Neutrophil (primary cell): ENCODE measurements around the gene RSBN1L.

Source experiments
- H3K27ac ChIP-seq: fragments of 200-600 bp; sonication (generic); 2 replicates; pipeline ENCODE4 v1.5.1; 2016; ENCODE audit warnings: mild to moderate bottlenecking, moderate library complexity
- H3K27me3 ChIP-seq: fragments of 200-600 bp; sonication (generic); 2 replicates; pipeline ENCODE4 v1.6.0; 2016; ENCODE audit warnings: mild to moderate bottlenecking
- H3K36me3 ChIP-seq: fragments of 200-600 bp; sonication (generic); 2 replicates; pipeline ENCODE4 v1.5.1; 2017
- H3K4me1 ChIP-seq, 2 experiments: fragments of 200-600 bp in 1 of 2; sonication (generic) in 1 of 2; 1 replicate in 1 of 2; 2 replicates in 1 of 2; pipeline versions ENCODE4 v1.5.1 to v1.6.1; 2013 to 2016; ENCODE audit warnings: low read depth in 1 of 2, low read length in 1 of 2, mild to moderate bottlenecking in 1 of 2, moderate library complexity in 1 of 2; ENCODE audit not compliant: control insufficient read depth in 1 of 2, insufficient read depth in 1 of 2
- H3K4me3 ChIP-seq, 2 experiments: fragments of 200-600 bp in 1 of 2; sonication (generic) in 1 of 2; 1 replicate in 1 of 2; 2 replicates in 1 of 2; pipeline ENCODE4 v1.5.1; 2013 to 2016; ENCODE audit warnings: low read depth in 1 of 2, low read length in 1 of 2, mild to moderate bottlenecking in 1 of 2, moderate library complexity in 1 of 2
- H3K9me3 ChIP-seq: fragments of 200-600 bp; sonication (generic); 2 replicates; pipeline ENCODE4 v1.5.1; 2016
- TF ChIP-seq, protein P1 (sequence below): fragments of 200-600 bp; sonication (generic); IDR thresholded peaks from 2 replicates; pipeline ENCODE4 v1.5.1; 2016; ENCODE audit warnings: antibody characterized with exemption

RSBN1L gene

DNA sequence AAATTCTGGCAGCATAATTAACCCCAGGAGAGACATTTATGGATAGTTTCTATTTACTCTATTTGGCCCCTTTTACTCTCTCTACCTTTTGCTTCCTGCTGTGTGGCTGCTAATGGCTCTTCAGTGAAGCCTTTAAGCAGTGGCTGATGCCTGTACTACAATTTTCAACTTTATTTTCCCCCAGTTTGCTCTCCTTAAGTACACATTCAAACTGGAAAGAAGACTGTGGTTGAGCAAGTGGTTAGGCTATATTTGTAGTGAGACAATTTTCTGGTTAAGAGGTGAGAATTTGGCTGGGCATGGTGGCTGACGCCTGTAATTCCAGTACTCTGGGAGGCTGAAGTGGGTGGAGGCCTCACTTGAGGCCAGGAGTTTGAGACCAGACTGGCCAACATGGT lies 8.5 kb upstream of the RSBN1L start:
- Histone ChIP-seq H3K27me3 (no peaks in the 10 kb centered on the region), H3K36me3 (peaks cover 25% of the 10 kb centered on the region), H3K4me3 (peak overlapping the region in 1 of 2 experiments; percentile 29), H3K27ac (peak overlapping the region; percentile 70), H3K4me1 (peaks cover 50 to 51% of the 10 kb centered on the region in 2 experiments), H3K9me3 (no peaks in the 10 kb centered on the region)
- TF ChIP-seq, protein P1, sequence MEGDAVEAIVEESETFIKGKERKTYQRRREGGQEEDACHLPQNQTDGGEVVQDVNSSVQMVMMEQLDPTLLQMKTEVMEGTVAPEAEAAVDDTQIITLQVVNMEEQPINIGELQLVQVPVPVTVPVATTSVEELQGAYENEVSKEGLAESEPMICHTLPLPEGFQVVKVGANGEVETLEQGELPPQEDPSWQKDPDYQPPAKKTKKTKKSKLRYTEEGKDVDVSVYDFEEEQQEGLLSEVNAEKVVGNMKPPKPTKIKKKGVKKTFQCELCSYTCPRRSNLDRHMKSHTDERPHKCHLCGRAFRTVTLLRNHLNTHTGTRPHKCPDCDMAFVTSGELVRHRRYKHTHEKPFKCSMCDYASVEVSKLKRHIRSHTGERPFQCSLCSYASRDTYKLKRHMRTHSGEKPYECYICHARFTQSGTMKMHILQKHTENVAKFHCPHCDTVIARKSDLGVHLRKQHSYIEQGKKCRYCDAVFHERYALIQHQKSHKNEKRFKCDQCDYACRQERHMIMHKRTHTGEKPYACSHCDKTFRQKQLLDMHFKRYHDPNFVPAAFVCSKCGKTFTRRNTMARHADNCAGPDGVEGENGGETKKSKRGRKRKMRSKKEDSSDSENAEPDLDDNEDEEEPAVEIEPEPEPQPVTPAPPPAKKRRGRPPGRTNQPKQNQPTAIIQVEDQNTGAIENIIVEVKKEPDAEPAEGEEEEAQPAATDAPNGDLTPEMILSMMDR = no peak

DNA sequence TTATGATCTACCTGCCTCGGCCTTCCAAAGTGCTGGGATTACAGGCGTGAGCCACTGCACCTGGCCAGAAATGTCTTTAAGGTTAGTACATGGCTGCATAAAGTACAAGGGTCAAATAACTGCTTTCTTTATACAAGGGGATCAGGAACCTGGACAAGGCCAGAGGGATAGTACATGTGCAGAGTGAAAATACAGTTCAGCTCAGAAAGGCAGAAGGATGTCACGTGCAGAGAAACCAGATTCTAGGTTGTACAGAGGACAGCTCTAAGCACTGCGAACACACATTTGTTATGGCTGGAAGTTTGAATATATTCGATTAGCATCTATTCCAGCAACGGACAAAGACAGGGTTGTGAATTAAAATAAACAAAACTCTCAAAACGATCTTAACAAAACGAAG lies 6.0 kb upstream of the RSBN1L start:
- Histone ChIP-seq H3K36me3 (peaks cover 12% of the 10 kb centered on the region), H3K4me3 (no peak overlapping the region), H3K27ac (no peak overlapping the region), H3K4me1 (peaks cover 54 to 57% of the 10 kb centered on the region in 2 experiments), H3K27me3 (no peaks in the 10 kb centered on the region), H3K9me3 (no peaks in the 10 kb centered on the region)
- TF ChIP-seq, protein P1 = no peak

DNA sequence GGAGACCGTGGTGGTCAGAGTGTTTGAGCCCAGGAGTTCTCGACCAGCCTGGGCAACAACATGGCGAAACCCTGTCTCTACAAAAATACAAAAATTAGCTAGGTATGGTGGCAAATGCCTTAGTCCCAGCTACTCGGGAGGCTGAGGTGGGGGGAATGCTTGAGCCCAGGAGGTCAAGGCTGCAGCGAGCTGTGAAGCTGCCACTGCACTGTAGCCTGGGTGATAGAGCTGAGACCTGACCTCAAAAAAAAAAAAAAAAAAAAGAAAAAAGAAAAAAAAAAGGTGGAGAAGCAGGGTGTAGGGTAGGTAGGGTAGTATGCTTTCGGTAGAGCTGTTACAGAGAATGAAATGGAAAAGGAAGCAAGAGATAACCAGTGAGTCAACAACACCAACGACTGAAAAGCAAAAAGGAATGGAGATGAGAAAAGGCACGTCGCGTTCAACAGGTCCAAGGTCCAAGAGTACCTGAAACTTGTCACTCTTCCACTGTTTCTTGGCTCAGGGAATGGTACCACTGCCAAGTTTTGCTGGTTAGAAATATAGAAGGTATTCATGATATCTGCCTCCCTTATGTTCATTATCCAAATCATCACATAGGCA lies 4.3 kb upstream of the RSBN1L start:
- Histone ChIP-seq H3K27me3 (no peaks in the 10 kb centered on the region), H3K4me3 (no peak overlapping the region), H3K36me3 (peaks cover 12% of the 10 kb centered on the region), H3K27ac (no peak overlapping the region), H3K4me1 (peaks cover 40 to 44% of the 10 kb centered on the region in 2 experiments), H3K9me3 (no peaks in the 10 kb centered on the region)
- TF ChIP-seq, protein P1 = no peak

DNA sequence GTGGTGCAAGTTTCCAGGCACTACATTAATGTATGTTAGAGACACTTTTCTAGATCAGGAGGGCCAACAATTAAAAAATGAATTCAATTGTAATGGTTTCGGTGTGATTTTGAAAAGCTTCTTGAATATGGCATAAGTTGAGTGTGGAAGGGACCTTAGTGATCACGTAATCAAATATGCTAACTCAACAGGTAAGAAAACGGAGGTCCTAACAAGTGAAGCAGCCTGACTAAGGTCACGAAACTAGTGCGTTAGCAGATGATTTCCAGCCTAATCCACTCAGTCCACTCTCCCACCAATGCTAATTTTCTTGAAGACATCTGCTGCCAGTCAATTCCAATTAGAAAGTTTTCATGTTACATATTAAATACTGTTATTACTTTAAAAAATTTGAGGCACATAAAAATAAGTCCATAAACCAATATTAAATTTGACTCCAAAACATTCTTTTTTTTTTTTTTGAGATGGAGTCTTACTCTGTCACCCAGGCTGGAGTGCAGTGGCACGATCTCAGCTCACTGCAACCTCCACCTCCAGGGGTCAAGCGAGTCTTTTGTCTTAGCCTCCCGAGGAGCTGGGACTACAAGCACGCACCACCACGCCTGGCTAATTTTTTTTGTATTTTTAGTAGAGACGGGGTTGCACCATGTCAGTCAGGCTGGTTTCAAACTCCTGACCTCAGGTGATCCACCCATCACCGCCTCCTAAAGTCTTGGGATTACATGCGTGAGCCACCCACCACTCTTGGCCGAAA lies 2.3 kb upstream of the RSBN1L start:
- no peaks in the 10 kb centered on the region for H3K9me3 ChIP-seq
- H3K27ac ChIP-seq = no peak overlapping the region
- TF ChIP-seq, protein P1 = no peak
- peaks cover 41 to 45% of the 10 kb centered on the region in 2 experiments for H3K4me1 ChIP-seq
- peaks cover 12% of the 10 kb centered on the region for H3K36me3 ChIP-seq
- H3K4me3 ChIP-seq = peak overlapping the region in 1 of 2 experiments; percentile 89
- no peaks in the 10 kb centered on the region for H3K27me3 ChIP-seq

DNA sequence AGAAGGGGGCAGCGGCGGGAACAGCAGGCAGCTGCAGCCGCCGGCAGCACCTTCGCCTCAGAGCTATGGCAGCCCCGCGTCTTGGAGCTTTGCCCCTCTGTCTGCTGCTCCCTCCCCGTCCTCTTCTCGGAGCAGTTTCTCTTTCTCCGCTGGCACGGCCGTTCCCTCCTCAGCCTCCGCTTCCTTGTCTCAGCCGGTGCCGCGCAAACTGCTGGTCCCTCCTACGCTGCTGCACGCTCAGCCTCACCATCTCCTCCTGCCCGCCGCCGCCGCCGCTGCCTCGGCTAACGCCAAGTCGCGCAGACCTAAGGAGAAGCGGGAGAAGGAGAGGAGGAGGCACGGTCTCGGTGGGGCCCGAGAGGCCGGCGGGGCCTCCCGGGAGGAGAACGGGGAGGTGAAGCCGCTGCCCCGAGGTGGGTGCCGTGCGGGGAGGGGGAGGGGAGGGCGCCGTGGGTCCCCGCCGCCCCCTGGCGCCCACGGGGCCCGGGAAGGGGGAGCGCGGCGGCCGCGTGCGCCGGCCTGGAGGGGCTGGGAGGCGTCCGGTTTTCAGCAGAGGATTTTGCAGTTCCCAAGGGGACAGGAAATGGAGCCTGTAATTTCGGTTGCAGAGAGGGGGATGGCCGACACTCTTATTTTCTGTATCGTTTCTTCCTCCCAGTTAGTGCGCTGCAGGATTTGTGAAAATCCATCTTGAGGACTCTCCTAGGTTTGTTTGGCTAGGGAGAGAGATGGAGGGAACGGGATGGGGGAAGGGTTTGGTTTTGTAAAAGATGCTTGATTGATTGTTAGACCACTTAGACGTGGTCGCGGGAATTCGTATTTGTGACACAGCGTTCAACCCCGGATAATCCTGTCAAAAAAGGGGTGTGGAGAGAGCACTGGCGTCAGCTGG lies 630 bp downstream of the RSBN1L start:
- TF ChIP-seq, protein P1 = no peak
- peaks cover 4% of the 10 kb centered on the region for H3K36me3 ChIP-seq
- peak overlapping the region; percentile 96 for H3K27ac ChIP-seq
- H3K9me3 ChIP-seq = no peaks in the 10 kb centered on the region
- H3K27me3 ChIP-seq = no peaks in the 10 kb centered on the region
- peak overlapping the region; percentile 89 to 100 for H3K4me3 ChIP-seq
- peaks cover 51 to 53% of the 10 kb centered on the region in 2 experiments for H3K4me1 ChIP-seq
